IMR-90 (cell line): ENCODE results near the gene RHO. TPM values are rescaled to one million over a fixed set of nuclear protein-coding genes. Genes with fewer than 3 reads are reported as not detected.

Experiments used
- ATAC-seq: fragments of 200-7000 bp; cut with Tn5 transposase; 2 replicates; pipeline ENCODE4 v1.9.1; 2020; ENCODE audit warnings: low read depth, mild to moderate bottlenecking, moderate library complexity
- BruUV-seq: library from RNA; stranded (reverse); fragments of 400-500 nt; replicated peaks from 2 replicates; lab custom pipeline; 2021; lab: Mats Ljungman, UMichigan
- CTCF ChIA-PET: fragments of 300-600 bp; formaldehyde crosslinking; extraction: SDS; loops from one replicate; lab custom pipeline; 2021; ENCODE audit warnings: antibody characterized with exemption; lab: Yijun Ruan, JAX
- POLR2A ChIA-PET: fragments of 300-600 bp; sonication (Branson Sonifier 250); formaldehyde crosslinking; loops from one replicate; lab custom pipeline; 2022; ENCODE audit warnings: antibody characterized with exemption; ENCODE audit not compliant: unreplicated experiment; lab: Charles Lee
- DNase-seq: peaks from one replicate; pipeline ENCODE4 v3.0.0; 2013
- H2AFZ ChIP-seq: replicated peaks from 2 replicates; pipeline ENCODE3; 2013; ENCODE audit warnings: low read length, mild to moderate bottlenecking; ENCODE audit not compliant: poor library complexity
- H2AK5ac ChIP-seq: 2 replicates; pipeline ENCODE4 v1.6.1; 2013; ENCODE audit warnings: low read depth, low read length, inconsistent platforms
- H2AK9ac ChIP-seq: replicated peaks from 2 replicates; pipeline ENCODE3; 2013; ENCODE audit warnings: mild to moderate bottlenecking, low read depth, low read length, moderate library complexity; ENCODE audit not compliant: poor library complexity
- H2BK120ac ChIP-seq: 2 replicates; pipeline ENCODE4 v1.6.1; 2013; ENCODE audit warnings: low read depth, low read length, inconsistent platforms
- H2BK15ac ChIP-seq: 3 replicates; pipeline ENCODE4 v1.6.1; 2013; ENCODE audit warnings: low read depth, low read length, inconsistent platforms
- H2BK20ac ChIP-seq: 2 replicates; pipeline ENCODE4 v1.6.1; 2013; ENCODE audit warnings: low read depth, mild to moderate bottlenecking, inconsistent platforms, low read length, moderate library complexity
- H2BK5ac ChIP-seq: 2 replicates; pipeline ENCODE4 v1.6.1; 2013; ENCODE audit warnings: mild to moderate bottlenecking, low read depth, low read length, inconsistent platforms; ENCODE audit not compliant: poor library complexity, severe bottlenecking
- H3K14ac ChIP-seq: replicated peaks from 2 replicates; pipeline ENCODE4 v1.6.1; 2013; ENCODE audit warnings: low read depth, low read length, inconsistent platforms
- H3K18ac ChIP-seq: 2 replicates; pipeline ENCODE4 v1.6.1; 2013; ENCODE audit warnings: low read depth, low read length, control low read depth
- H3K23ac ChIP-seq: 2 replicates; pipeline ENCODE4 v1.6.1; 2013; ENCODE audit warnings: low read depth, low read length, inconsistent platforms
- H3K27ac ChIP-seq: 2 replicates; pipeline ENCODE4 v1.5.1; 2013; ENCODE audit warnings: mild to moderate bottlenecking, control low read depth, low read length; ENCODE audit not compliant: insufficient read depth
- H3K27me3 ChIP-seq: 2 replicates; pipeline ENCODE4 v1.6.1; 2013; ENCODE audit warnings: low read length; ENCODE audit not compliant: control insufficient read depth, insufficient read depth
- H3K36me3 ChIP-seq: 2 replicates; pipeline ENCODE4 v1.6.1; 2013; ENCODE audit warnings: low read length, mixed read lengths; ENCODE audit not compliant: control insufficient read depth, insufficient read depth
- H3K4ac ChIP-seq: 2 replicates; pipeline ENCODE4 v1.6.1; 2013; ENCODE audit warnings: low read depth, low read length, inconsistent platforms
- H3K4me1 ChIP-seq: 2 replicates; pipeline ENCODE4 v1.6.1; 2013; ENCODE audit warnings: low read length, mixed read lengths; ENCODE audit not compliant: control insufficient read depth, insufficient read depth
- H3K4me2 ChIP-seq: 2 replicates; pipeline ENCODE4 v1.6.1; 2013; ENCODE audit warnings: low read depth, mild to moderate bottlenecking, control low read depth, low read length, moderate library complexity
- H3K4me3 ChIP-seq: 2 replicates; pipeline ENCODE4 v1.5.1; 2013; ENCODE audit warnings: low read depth, mild to moderate bottlenecking, control low read depth, low read length, moderate library complexity; ENCODE audit not compliant: insufficient read depth
- H3K56ac ChIP-seq: 2 replicates; pipeline ENCODE4 v1.6.1; 2013; ENCODE audit warnings: low read length, inconsistent platforms; ENCODE audit not compliant: insufficient read depth; ENCODE audit errors: extremely low read depth
- H3K79me1 ChIP-seq, 2 experiments: 2 replicates each; pipeline ENCODE4 v1.6.1; 2013; ENCODE audit warnings: low read length in 2 of 2, inconsistent platforms in 1 of 2, low read depth in 1 of 2
- H3K9ac ChIP-seq: 2 replicates; pipeline ENCODE4 v1.6.1; 2013; ENCODE audit warnings: low read depth, low read length, control low read depth
- H3K9me1 ChIP-seq: 2 replicates; pipeline ENCODE4 v1.6.1; 2013; ENCODE audit warnings: low read length, inconsistent platforms; ENCODE audit not compliant: insufficient read depth
- H3K9me3 ChIP-seq: 2 replicates; pipeline ENCODE4 v1.6.1; 2013; ENCODE audit warnings: low read length; ENCODE audit not compliant: control insufficient read depth, insufficient read depth
- H4K20me1 ChIP-seq: 2 replicates; pipeline ENCODE4 v1.6.1; 2013; ENCODE audit warnings: low read length, inconsistent platforms; ENCODE audit not compliant: insufficient read depth
- H4K5ac ChIP-seq: 2 replicates; pipeline ENCODE4 v1.6.1; 2013; ENCODE audit warnings: mild to moderate bottlenecking, low read depth, low read length, control low read depth
- H4K8ac ChIP-seq, 2 experiments: 2 replicates each; pipeline ENCODE4 v1.6.1; 2013; ENCODE audit warnings: low read depth in 2 of 2, low read length in 2 of 2, control low read depth in 1 of 2, inconsistent platforms in 1 of 2
- H4K91ac ChIP-seq: 2 replicates; pipeline ENCODE4 v1.6.1; 2013; ENCODE audit warnings: low read depth, low read length, inconsistent platforms; ENCODE audit not compliant: insufficient read depth
- BHLHE40 ChIP-seq: fragments of 150-350 bp; IDR thresholded peaks from 2 replicates; pipeline ENCODE4 v1.6.1; 2016; ENCODE audit warnings: mild to moderate bottlenecking, low read depth, low read length
- CEBPB ChIP-seq: IDR thresholded peaks from 2 replicates; pipeline ENCODE4 v1.6.1; 2012; ENCODE audit warnings: low read depth, low read length, improper control_type of control experiment
- CHD1 ChIP-seq: IDR thresholded peaks from 2 replicates; pipeline ENCODE4 v1.6.1; 2012; ENCODE audit warnings: low read depth, low read length, improper control_type of control experiment
- CTCF ChIP-seq: conservative IDR thresholded peaks from 2 replicates; pipeline ENCODE4 v1.5.1; 2012; ENCODE audit warnings: mild to moderate bottlenecking, low read depth, low read length, improper control_type of control experiment
- ELK1 ChIP-seq: fragments of 150-350 bp; IDR thresholded peaks from 2 replicates; pipeline ENCODE4 v1.6.1; 2016; ENCODE audit warnings: low read depth, mild to moderate bottlenecking, low read length, moderate library complexity, borderline replicate concordance
- FOS ChIP-seq: fragments of 150-350 bp; IDR thresholded peaks from 2 replicates; pipeline ENCODE4 v1.6.1; 2016; ENCODE audit warnings: low read depth, low read length
- MAFK ChIP-seq: IDR thresholded peaks from 2 replicates; pipeline ENCODE4 v1.6.1; 2012; ENCODE audit warnings: low read depth, low read length, improper control_type of control experiment
- MAZ ChIP-seq: IDR thresholded peaks from 2 replicates; pipeline ENCODE4 v1.6.1; 2012; ENCODE audit warnings: low read depth, mild to moderate bottlenecking, low read length, improper control_type of control experiment, moderate library complexity, borderline replicate concordance
- MXI1 ChIP-seq: IDR thresholded peaks from 2 replicates; pipeline ENCODE4 v1.6.1; 2012; ENCODE audit warnings: low read depth, mild to moderate bottlenecking, low read length, moderate library complexity, borderline replicate concordance
- NFE2L2 ChIP-seq: fragments of 150-350 bp; IDR thresholded peaks from 2 replicates; pipeline ENCODE4 v1.6.1; 2016; ENCODE audit warnings: low read depth, mild to moderate bottlenecking, low read length
- POLR2A ChIP-seq: IDR thresholded peaks from 2 replicates; pipeline ENCODE4 v1.6.1; 2012; ENCODE audit warnings: mild to moderate bottlenecking, low read depth, low read length
- RAD21 ChIP-seq: IDR thresholded peaks from 2 replicates; pipeline ENCODE4 v1.6.1; 2012; ENCODE audit warnings: low read length, improper control_type of control experiment
- RCOR1 ChIP-seq: IDR thresholded peaks from 2 replicates; pipeline ENCODE4 v1.6.1; 2012; ENCODE audit warnings: mild to moderate bottlenecking, low read length, improper control_type of control experiment; ENCODE audit not compliant: insufficient replicate concordance
- RFX5 ChIP-seq: IDR thresholded peaks from 2 replicates; pipeline ENCODE4 v1.8.0; 2012; ENCODE audit warnings: low read depth, mild to moderate bottlenecking, low read length, moderate library complexity
- SMC3 ChIP-seq: fragments of 150-350 bp; IDR thresholded peaks from 2 replicates; pipeline ENCODE4 v1.6.1; 2016; ENCODE audit warnings: low read depth, mild to moderate bottlenecking, antibody characterized with exemption, low read length, moderate library complexity
- USF2 ChIP-seq: fragments of 150-350 bp; IDR thresholded peaks from 2 replicates; pipeline ENCODE4 v1.6.1; 2017; ENCODE audit warnings: mild to moderate bottlenecking, antibody characterized with exemption, low read length, low read depth
- WGBS, 2 experiments: methylation state at CpG; one replicate each; pipeline versions ENCODE4 v1.1.5 to v1.1.7; 2013; ENCODE audit warnings: missing lambda C conversion rate in 2 of 2; ENCODE audit not compliant: insufficient read length in 1 of 2; ENCODE audit errors: extremely low coverage in 2 of 2; 5-methylcytosine and 5-hydroxymethylcytosine counted together
- dilution Hi-C: fragments of 300-500 bp; cut with HindIII; formaldehyde crosslinking; loops from one replicate; pipeline ENCODE4 v1.14.3; 2018; ENCODE audit warnings: low sequenced_read_pairs; ENCODE audit not compliant: unreplicated experiment
- in situ Hi-C: fragments of 300-500 bp; cut with MboI; formaldehyde crosslinking; loops from 3 replicates; pipeline ENCODE4 v1.14.3; 2019; ENCODE audit warnings: low sequenced_read_pairs, inconsistent platforms, mixed read lengths
- intact Hi-C: fragments of 100-400 bp; cut with micrococcal nuclease; formaldehyde crosslinking; loops from 2 replicates; pipeline ENCODE4 v1.10.0; 2022
- polyA plus RNA-seq, 3 experiments: library from polyadenylated mRNA; depleted of rRNA; stranded (reverse); fragments of >200 nt; gene quantifications; 2 replicates each; pipeline ENCODE4 v1.2.3, GENCODE V29; 2012; ENCODE audit warnings: low replicate concordance in 1 of 3
- total RNA-seq: library from RNA; depleted of rRNA; stranded (reverse); fragments of >200 nt; gene quantifications from 2 replicates; pipeline ENCODE4 v1.2.3, GENCODE V29; 2012

RHO gene
- total and polyA plus RNA-seq, 2 of the 4 experiments (the other 2 are of a cell fraction), result not detected

- WGBS, 2 experiments, result no CpG with 5 or more reads among the region's 2 CpGs
- Histone ChIP-seq H4K8ac (peak overlapping the region; percentile 69 to 74; a peak in 3 of 4 replicates), H3K36me3 (peaks cover 2% of the 10 kb centered on the region; the same call in 1 of the 2 replicates), H3K14ac (peak overlapping the region; percentile 87), H3K27me3 (no peaks in the 10 kb centered on the region), H3K4me3 (no peak overlapping the region), H3K56ac (peak overlapping the region; percentile 63; the same call in 1 of the 2 replicates), H2AK5ac (peak overlapping the region; percentile 84), H3K4me2 (peak overlapping the region; percentile 66), H2AK9ac (peak overlapping the region; percentile 59), H2BK20ac (peak overlapping the region; percentile 77), H3K4me1 (peaks cover 31% of the 10 kb centered on the region), H2BK5ac (peak overlapping the region; percentile 61), H2AFZ (peak overlapping the region; percentile 11), H3K79me1 (peaks cover 0 to 14% of the 10 kb centered on the region in 2 experiments; a peak in 2 of 4 replicates), H3K4ac (peak overlapping the region; percentile 89), H3K27ac (peak overlapping the region; percentile 72), H3K23ac (peak overlapping the region; percentile 41; the same call in 1 of the 2 replicates), H3K9me3 (no peaks in the 10 kb centered on the region), H2BK120ac (peak overlapping the region; percentile 87), H4K91ac (peak overlapping the region; percentile 86), H2BK15ac (peak overlapping the region; percentile 87; the same call in 2 of the 3 replicates), H3K9ac (peak overlapping the region; percentile 63), H4K5ac (peak overlapping the region; percentile 82), H4K20me1 (peaks cover 9% of the 10 kb centered on the region), H3K18ac (peak overlapping the region; percentile 90), H3K9me1 (peaks cover 17% of the 10 kb centered on the region)
- TF ChIP-seq RFX5, result no peak
- TF ChIP-seq MAZ, result no peak
- no peak for TF ChIP-seq RCOR1
- no peak for TF ChIP-seq RAD21
- no peak for TF ChIP-seq SMC3
- TF ChIP-seq CEBPB, result no peak
- TF ChIP-seq CTCF, result no peak
- no peak for TF ChIP-seq USF2
- no peak for TF ChIP-seq POLR2A
- TF ChIP-seq MXI1, result no peak
- TF ChIP-seq FOS, result no peak
- no peak for TF ChIP-seq BHLHE40
- no peak for TF ChIP-seq MAFK
- no peak for TF ChIP-seq NFE2L2
- no peak for TF ChIP-seq CHD1
- no peak for TF ChIP-seq ELK1
- in situ Hi-C loops, result no loop called here
- ChIA-PET CTCF (interaction anchor here (0.6 to 1.9 kb wide), 3 partner anchors 72 to 386 kb away, joined by 3 to 8 read pairs (median 3); no protein-coding TSS in a partner anchor), POLR2A (no interaction called here)
- intact Hi-C loops, result loop anchor here (5.0 kb wide), 1 partner anchor 44 kb away; the partner anchor contains the start of gene IFT122
- DNase-seq (no peak), ATAC-seq (no peak)
- BruUV-seq, result no TSS peak
- dilution Hi-C loops, result no loop called here
Observed at GRCh38 chr3:129486664-129487035, 41.8 kb upstream of the RHO start.
